Stimulated activated memory B cell treated with anti-CD40 and anti-IgM and Interleukin-4, amounts not matched to agents 10 μg/mL and 1 μg/mL and 100 μg/mL, for 72 hours (primary cell): ENCODE measurements around the gene ABITRAM.
A peak's percentile ranks its signal among the peaks of the same experiment; 100 is the strongest.
"Not testable (repeated sequence)": the region's sequence is repeated elsewhere in the genome, so short reads cannot be mapped to it uniquely, and the experiment has no call there.

Experiments used
- ATAC-seq: fragments of 150-1000 bp; cut with Tn5 transposase; 2 replicates; pipeline ENCODE4 v1.10.0; 2021
- H3K27ac Mint-ChIP-seq: one replicate; pipeline ENCODE4 v1.8.0; 2022; ENCODE audit warnings: mild to moderate bottlenecking, mixed read lengths
- H3K27me3 Mint-ChIP-seq: one replicate; pipeline ENCODE4 v1.8.0; 2022; ENCODE audit warnings: mixed read lengths
- H3K36me3 Mint-ChIP-seq: one replicate; pipeline ENCODE4 v1.8.0; 2022; ENCODE audit warnings: mixed read lengths
- H3K4me1 Mint-ChIP-seq: one replicate; pipeline ENCODE4 v1.8.0; 2022; ENCODE audit warnings: mixed read lengths
- H3K4me3 Mint-ChIP-seq: one replicate; pipeline ENCODE4 v1.8.0; 2022; ENCODE audit warnings: mild to moderate bottlenecking, moderate library complexity, mixed read lengths
- H3K9me3 Mint-ChIP-seq: one replicate; pipeline ENCODE4 v1.8.0; 2022; ENCODE audit warnings: mixed read lengths

The ABITRAM gene

GRCh38 chr9:108934323-108934893 is at the start of gene ABITRAM:
TSS of gene ABITRAM (plus strand) at chr9:108934400. CDS start at chr9:108934487, 87 bp downstream.
- peak within 1 kb of the TSS; percentile 94 for H3K27ac Mint-ChIP-seq
- H3K4me3 Mint-ChIP-seq, result peak within 1 kb of the TSS; percentile 98
- H3K9me3 Mint-ChIP-seq, result no peaks in the 10 kb centered on the region
- H3K27me3 Mint-ChIP-seq, result no peaks in the 10 kb centered on the region
- H3K36me3 Mint-ChIP-seq, result peaks cover 10% of the 10 kb centered on the region
- peak; percentile 93 for ATAC-seq
- H3K4me1 Mint-ChIP-seq, result peaks cover 28% of the 10 kb centered on the region

GRCh38 chr9:108884701-108885100 is 49.5 kb upstream of the ABITRAM start:
- ATAC-seq, result no peak
- Mint-ChIP-seq H3K36me3 (peaks cover 70% of the 10 kb centered on the region), H3K27me3 (no peaks in the 10 kb centered on the region), H3K9me3 (no peaks in the 10 kb centered on the region), H3K4me3 (no peak overlapping the region), H3K27ac (no peak overlapping the region), H3K4me1 (peaks cover 13% of the 10 kb centered on the region)

GRCh38 chr9:108885643-108886348 is 48.4 kb upstream of the ABITRAM start:
- Mint-ChIP-seq H3K4me3 (no peak overlapping the region), H3K4me1 (peaks cover 13% of the 10 kb centered on the region), H3K36me3 (peaks cover 70% of the 10 kb centered on the region), H3K27ac (peak overlapping the region; percentile 62), H3K9me3 (no peaks in the 10 kb centered on the region), H3K27me3 (no peaks in the 10 kb centered on the region)
- peak; percentile 78 for ATAC-seq

- H3K27me3 Mint-ChIP-seq, H3K4me3 Mint-ChIP-seq, ATAC-seq, H3K9me3 Mint-ChIP-seq: not testable (repeated sequence)
- peaks cover 76% of the 10 kb centered on the region for H3K36me3 Mint-ChIP-seq
- peaks cover 13% of the 10 kb centered on the region for H3K4me1 Mint-ChIP-seq
- H3K27ac Mint-ChIP-seq, result peak overlapping the region; percentile 62
These were observed 47.5 kb upstream of the ABITRAM start for GRCh38 chr9:108886594-108887271.

GRCh38 chr9:108889649-108890067 is 44.5 kb upstream of the ABITRAM start:
- Mint-ChIP-seq H3K4me3 (no peak overlapping the region), H3K4me1 (peaks cover 13% of the 10 kb centered on the region), H3K27me3 (no peaks in the 10 kb centered on the region), H3K9me3 (no peaks in the 10 kb centered on the region), H3K36me3 (peaks cover 82% of the 10 kb centered on the region), H3K27ac (no peak overlapping the region)
- no peak for ATAC-seq

GRCh38 chr9:108894225-108894997 is 39.8 kb upstream of the ABITRAM start:
- Mint-ChIP-seq H3K27me3 (no peaks in the 10 kb centered on the region), H3K4me3 (no peak overlapping the region), H3K36me3 (peaks cover 77% of the 10 kb centered on the region), H3K4me1 (no peaks in the 10 kb centered on the region), H3K27ac (no peak overlapping the region), H3K9me3 (no peaks in the 10 kb centered on the region)
- ATAC-seq, result no peak

- no peaks in the 10 kb centered on the region for H3K4me1 Mint-ChIP-seq
- H3K4me3 Mint-ChIP-seq, result no peak overlapping the region
- ATAC-seq, result no peak
- H3K36me3 Mint-ChIP-seq, result peaks cover 73% of the 10 kb centered on the region
- H3K27ac Mint-ChIP-seq, result no peak overlapping the region
- no peaks in the 10 kb centered on the region for H3K27me3 Mint-ChIP-seq
- no peaks in the 10 kb centered on the region for H3K9me3 Mint-ChIP-seq
These were observed 36.7 kb upstream of the ABITRAM start for GRCh38 chr9:108897324-108898096.

- H3K36me3 Mint-ChIP-seq, result peaks cover 74% of the 10 kb centered on the region
- H3K4me1 Mint-ChIP-seq, ATAC-seq, H3K9me3 Mint-ChIP-seq, H3K27ac Mint-ChIP-seq, H3K27me3 Mint-ChIP-seq, H3K4me3 Mint-ChIP-seq: not testable (repeated sequence)
These were observed 35.0 kb upstream of the ABITRAM start for GRCh38 chr9:108899023-108899695.

GRCh38 chr9:108900176-108900575 is 34.0 kb upstream of the ABITRAM start:
- Mint-ChIP-seq H3K9me3 (no peaks in the 10 kb centered on the region), H3K27me3 (no peaks in the 10 kb centered on the region), H3K4me3 (no peak overlapping the region), H3K4me1 (no peaks in the 10 kb centered on the region), H3K27ac (no peak overlapping the region), H3K36me3 (peaks cover 69% of the 10 kb centered on the region)
- ATAC-seq, result no peak

GRCh38 chr9:108903420-108904103 is 30.6 kb upstream of the ABITRAM start:
- Mint-ChIP-seq H3K27ac (no peak overlapping the region), H3K27me3 (no peaks in the 10 kb centered on the region), H3K36me3 (peaks cover 69% of the 10 kb centered on the region), H3K9me3 (no peaks in the 10 kb centered on the region), H3K4me1 (no peaks in the 10 kb centered on the region), H3K4me3 (no peak overlapping the region)
- no peak for ATAC-seq

- ATAC-seq, result no peak
- peaks cover 75% of the 10 kb centered on the region for H3K36me3 Mint-ChIP-seq
- H3K27ac Mint-ChIP-seq, result no peak overlapping the region
- no peaks in the 10 kb centered on the region for H3K9me3 Mint-ChIP-seq
- no peak overlapping the region for H3K4me3 Mint-ChIP-seq
- no peaks in the 10 kb centered on the region for H3K4me1 Mint-ChIP-seq
- no peaks in the 10 kb centered on the region for H3K27me3 Mint-ChIP-seq
These were observed 30.0 kb upstream of the ABITRAM start for GRCh38 chr9:108904161-108904560.

- Mint-ChIP-seq H3K27me3 (no peaks in the 10 kb centered on the region), H3K4me3 (no peak overlapping the region), H3K4me1 (no peaks in the 10 kb centered on the region), H3K9me3 (no peaks in the 10 kb centered on the region), H3K36me3 (peaks cover 75% of the 10 kb centered on the region), H3K27ac (no peak overlapping the region)
- ATAC-seq, result no peak
These were observed 28.7 kb upstream of the ABITRAM start for GRCh38 chr9:108905494-108905893.

- peaks cover 65% of the 10 kb centered on the region for H3K36me3 Mint-ChIP-seq
- no peaks in the 10 kb centered on the region for H3K27me3 Mint-ChIP-seq
- no peak for ATAC-seq
- no peak overlapping the region for H3K4me3 Mint-ChIP-seq
- no peaks in the 10 kb centered on the region for H3K9me3 Mint-ChIP-seq
- H3K27ac Mint-ChIP-seq, result no peak overlapping the region
- no peaks in the 10 kb centered on the region for H3K4me1 Mint-ChIP-seq
These were observed 23.8 kb upstream of the ABITRAM start for GRCh38 chr9:108910402-108910801.

- no peaks in the 10 kb centered on the region for H3K9me3 Mint-ChIP-seq
These were observed 23.3 kb upstream of the ABITRAM start for GRCh38 chr9:108910914-108911313.

More at GRCh38 chr9:108910914-108911313, 23.3 kb upstream of the ABITRAM start:
- Mint-ChIP-seq H3K4me3 (no peak overlapping the region), H3K27ac (no peak overlapping the region), H3K36me3 (peaks cover 68% of the 10 kb centered on the region), H3K27me3 (no peaks in the 10 kb centered on the region), H3K4me1 (no peaks in the 10 kb centered on the region)
- ATAC-seq, result no peak
